HEK293 (cell line): ENCODE data around the gene MDM2.

Experiments used
- CTCF ChIA-PET: fragments of 350-600 bp; formaldehyde crosslinking; extraction: SDS; loops from one replicate; lab custom pipeline; 2021; ENCODE audit warnings: antibody characterized with exemption; lab: Yijun Ruan, JAX
- POLR2A ChIA-PET: fragments of 300-600 bp; formaldehyde crosslinking; extraction: SDS; loops from one replicate; lab custom pipeline; 2020; ENCODE audit warnings: antibody characterized with exemption, inconsistent platforms; lab: Yijun Ruan, JAX
- H3K27ac ChIP-seq: fragments of 200-500 bp; sonication (Bioruptor generic); 2 replicates; pipeline ENCODE4 v1.5.1; 2014; ENCODE audit warnings: low read depth, low read length, control low read depth, inconsistent platforms; ENCODE audit errors: extremely low read depth
- H3K36me3 ChIP-seq, 2 experiments: fragments of 200-500 bp in 1 of 2; sonication (Bioruptor generic) in 1 of 2; 1 replicate in 1 of 2; 2 replicates in 1 of 2; pipeline ENCODE4 v1.5.1; 2014 to 2017; ENCODE audit warnings: inconsistent platforms in 2 of 2, low read length in 2 of 2; ENCODE audit not compliant: control insufficient read depth in 2 of 2, insufficient read depth in 1 of 2
- H3K4me1 ChIP-seq: fragments of 200-500 bp; sonication (Bioruptor generic); 2 replicates; pipeline ENCODE4 v1.5.1; 2014; ENCODE audit warnings: mild to moderate bottlenecking, low read length, inconsistent platforms; ENCODE audit not compliant: control insufficient read depth, insufficient read depth
- H3K4me3 ChIP-seq: 2 replicates; pipeline ENCODE4 v1.5.1; 2011; ENCODE audit warnings: low read depth, mild to moderate bottlenecking, control low read depth, low read length, moderate library complexity
- H3K9me3 ChIP-seq: fragments of 200-500 bp; sonication (Bioruptor generic); 2 replicates; pipeline ENCODE4 v1.5.1; 2014; ENCODE audit warnings: low read depth, low read length, inconsistent platforms; ENCODE audit not compliant: control insufficient read depth, insufficient read depth
- EGR2 ChIP-seq: fragments of 450-650 bp; formaldehyde crosslinking; IDR thresholded peaks from 2 replicates; pipeline ENCODE4 v1.5.1; 2016; ENCODE audit warnings: low read depth, missing biosample characterization, missing genetic modification characterization
- HIC1 ChIP-seq: fragments of 450-650 bp; formaldehyde crosslinking; IDR thresholded peaks from 2 replicates; pipeline ENCODE4 v1.5.1; 2016; ENCODE audit warnings: missing biosample characterization, missing genetic modification characterization
- KLF7 ChIP-seq: fragments of 450-650 bp; formaldehyde crosslinking; IDR thresholded peaks from 2 replicates; pipeline ENCODE4 v1.5.1; 2016; ENCODE audit warnings: missing biosample characterization, missing genetic modification characterization, borderline replicate concordance
- KLF8 ChIP-seq: fragments of 450-650 bp; formaldehyde crosslinking; IDR thresholded peaks from 2 replicates; pipeline ENCODE4 v1.5.1; 2016; ENCODE audit warnings: missing biosample characterization, missing genetic modification characterization
- SALL2 ChIP-seq: fragments of 450-650 bp; formaldehyde crosslinking; IDR thresholded peaks from 2 replicates; pipeline ENCODE4 v1.5.0; 2017; ENCODE audit warnings: missing biosample characterization, mild to moderate bottlenecking, missing genetic modification characterization, borderline replicate concordance
- YY2 ChIP-seq: fragments of 450-650 bp; formaldehyde crosslinking; IDR thresholded peaks from 2 replicates; pipeline ENCODE4 v1.5.1; 2016; ENCODE audit warnings: missing biosample characterization, missing genetic modification characterization
- ZBTB11 ChIP-seq: fragments of 450-650 bp; formaldehyde crosslinking; conservative IDR thresholded peaks from 2 replicates; pipeline ENCODE4 v1.5.1; 2016; ENCODE audit warnings: low read depth, missing biosample characterization, missing genetic modification characterization
- ZBTB20 ChIP-seq: fragments of 450-650 bp; formaldehyde crosslinking; IDR thresholded peaks from 2 replicates; pipeline ENCODE4 v1.5.1; 2016; ENCODE audit warnings: missing biosample characterization, missing genetic modification characterization
- ZBTB48 ChIP-seq: fragments of 450-650 bp; formaldehyde crosslinking; IDR thresholded peaks from 2 replicates; pipeline ENCODE4 v1.5.1; 2016; ENCODE audit warnings: missing biosample characterization, missing genetic modification characterization
- ZNF132 ChIP-seq: fragments of 450-650 bp; formaldehyde crosslinking; IDR thresholded peaks from 2 replicates; pipeline ENCODE4 v1.5.1; 2017; ENCODE audit warnings: missing biosample characterization, missing genetic modification characterization, borderline replicate concordance
- ZNF146 ChIP-seq: fragments of 450-650 bp; formaldehyde crosslinking; IDR thresholded peaks from 2 replicates; pipeline ENCODE4 v1.5.1; 2016; ENCODE audit warnings: missing biosample characterization, missing genetic modification characterization
- ZNF169 ChIP-seq: fragments of 450-650 bp; formaldehyde crosslinking; IDR thresholded peaks from 2 replicates; pipeline ENCODE4 v1.5.1; 2016; ENCODE audit warnings: missing biosample characterization, missing genetic modification characterization
- ZNF202 ChIP-seq: fragments of 450-650 bp; formaldehyde crosslinking; IDR thresholded peaks from 2 replicates; pipeline ENCODE4 v1.5.1; 2016; ENCODE audit warnings: missing biosample characterization, missing genetic modification characterization, borderline replicate concordance
- ZNF214 ChIP-seq: fragments of 450-650 bp; formaldehyde crosslinking; IDR thresholded peaks from 2 replicates; pipeline ENCODE4 v1.5.1; 2017; ENCODE audit warnings: missing biosample characterization, mild to moderate bottlenecking, missing genetic modification characterization, borderline replicate concordance
- ZNF280C ChIP-seq: fragments of 450-650 bp; formaldehyde crosslinking; IDR thresholded peaks from 2 replicates; pipeline ENCODE4 v1.5.1; 2016; ENCODE audit warnings: missing biosample characterization, missing genetic modification characterization
- ZNF37A ChIP-seq: fragments of 450-650 bp; IDR thresholded peaks from 2 replicates; pipeline ENCODE4 v1.5.1; 2018; ENCODE audit warnings: missing biosample characterization, missing genetic modification characterization
- ZNF404 ChIP-seq: fragments of 450-650 bp; formaldehyde crosslinking; IDR thresholded peaks from 2 replicates; pipeline ENCODE4 v1.5.1; 2017; ENCODE audit warnings: missing biosample characterization, missing genetic modification characterization
- ZNF501 ChIP-seq: fragments of 450-650 bp; formaldehyde crosslinking; IDR thresholded peaks from 2 replicates; pipeline ENCODE4 v1.5.1; 2016; ENCODE audit warnings: missing biosample characterization, missing genetic modification characterization
- ZNF580 ChIP-seq: fragments of 450-650 bp; formaldehyde crosslinking; IDR thresholded peaks from 2 replicates; pipeline ENCODE4 v1.5.1; 2016; ENCODE audit warnings: missing biosample characterization, missing genetic modification characterization
- ZNF629 ChIP-seq: fragments of 450-650 bp; formaldehyde crosslinking; IDR thresholded peaks from 2 replicates; pipeline ENCODE4 v1.5.1; 2017; ENCODE audit warnings: missing biosample characterization, missing genetic modification characterization
- ZNF670 ChIP-seq: fragments of 450-650 bp; formaldehyde crosslinking; IDR thresholded peaks from 2 replicates; pipeline ENCODE4 v1.5.1; 2016; ENCODE audit warnings: missing biosample characterization, missing genetic modification characterization, low read depth
- ZNF791 ChIP-seq: fragments of 450-650 bp; formaldehyde crosslinking; IDR thresholded peaks from 2 replicates; pipeline ENCODE4 v1.5.1; 2016; ENCODE audit warnings: missing biosample characterization, missing genetic modification characterization
- ZNF830 ChIP-seq: fragments of 450-650 bp; IDR thresholded peaks from 2 replicates; pipeline ENCODE4 v1.5.0; 2018; ENCODE audit warnings: missing biosample characterization, missing genetic modification characterization, low read depth, mild to moderate bottlenecking, moderate library complexity
- ZSCAN23 ChIP-seq: fragments of 450-650 bp; formaldehyde crosslinking; IDR thresholded peaks from 2 replicates; pipeline ENCODE4 v1.5.1; 2016; ENCODE audit warnings: missing biosample characterization, missing genetic modification characterization

The MDM2 gene

GRCh38 chr12:68762691-68763090 is 45.3 kb upstream of the MDM2 start (continued):
- TF ChIP-seq ZNF580 (tag by site-specific recombination), result no peak
- TF ChIP-seq ZBTB48 (tag by site-specific recombination), result no peak
- TF ChIP-seq ZNF791 (tag by site-specific recombination), result no peak

- H3K4me1 ChIP-seq, result no peaks in the 10 kb centered on the region
- H3K9me3 ChIP-seq, result no peaks in the 10 kb centered on the region
- POLR2A ChIA-PET, result no interaction called here
- no peak overlapping the region for H3K27ac ChIP-seq
- H3K36me3 ChIP-seq, result peaks cover 13 to 42% of the 10 kb centered on the region in 2 experiments; a peak in 2 of 3 replicates
- CTCF ChIA-PET, result no interaction called here
- no peak for TF ChIP-seq ZBTB20
- TF ChIP-seq KLF7, result no peak
- TF ChIP-seq KLF8, result no peak
- no peak for TF ChIP-seq HIC1 (tag by site-specific recombination)
- no peak for TF ChIP-seq SALL2 (tag by site-specific recombination)
- no peak for TF ChIP-seq YY2 (tag by site-specific recombination)
- TF ChIP-seq ZNF214 (tag by site-specific recombination), result no peak
- no peak for TF ChIP-seq ZNF280C (tag by site-specific recombination)
- TF ChIP-seq ZNF670 (tag by site-specific recombination), result no peak
- TF ChIP-seq ZNF404 (tag by site-specific recombination), result no peak
- TF ChIP-seq ZNF169 (tag by site-specific recombination), result no peak
- TF ChIP-seq ZSCAN23, result no peak
- no peak for TF ChIP-seq ZNF501 (tag by site-specific recombination)
- no peak for TF ChIP-seq ZNF202 (tag by site-specific recombination)
- TF ChIP-seq ZNF830 (tag by site-specific recombination), result no peak
- TF ChIP-seq ZNF629 (tag by site-specific recombination), result no peak
- H3K4me3 ChIP-seq, result no peak overlapping the region
Measured at GRCh38 chr12:68765696-68766095, 42.3 kb upstream of the MDM2 start.

- Histone ChIP-seq H3K36me3 (peaks cover 13 to 34% of the 10 kb centered on the region in 2 experiments; a peak in 2 of 3 replicates), H3K4me3 (no peak overlapping the region), H3K9me3 (no peaks in the 10 kb centered on the region), H3K4me1 (no peaks in the 10 kb centered on the region), H3K27ac (no peak overlapping the region)
- ChIA-PET CTCF (no interaction called here), POLR2A (no interaction called here)
- TF ChIP-seq ZBTB11 (tag by site-specific recombination) (no peak), ZNF37A (tag by site-specific recombination) (no peak), ZNF146 (tag by site-specific recombination) (no peak), ZNF132 (tag by site-specific recombination) (no peak), EGR2 (no peak), HIC1 (tag by site-specific recombination) (no peak)
Measured at GRCh38 chr12:68766646-68767045, 41.3 kb upstream of the MDM2 start.
